H1 (cell line): ENCODE results near the gene OSCP1. TPM values are rescaled to one million over a fixed set of nuclear protein-coding genes. Genes with fewer than 3 reads are reported as not detected.

ENCODE experiments used
- CTCF ChIA-PET: fragments of 300-600 bp; sonication (Branson Sonifier 250); formaldehyde crosslinking; loops from one replicate; lab custom pipeline; 2021; ENCODE audit not compliant: partially characterized antibody; lab: Charles Lee
- POLR2A ChIA-PET: fragments of 300-600 bp; sonication (Branson Sonifier 250); formaldehyde crosslinking; loops from one replicate; lab custom pipeline; 2021; ENCODE audit warnings: inconsistent platforms; ENCODE audit not compliant: partially characterized antibody; lab: Charles Lee
- DNase-seq, 2 experiments: peaks; one replicate each; pipeline versions ENCODE4 v3.0.0 to v3.0.0-alpha.2; 2010 to 2022; ENCODE audit warnings: low spot score in 2 of 2, low read depth in 1 of 2, mixed read lengths in 1 of 2
- FAIRE-seq: peaks from 2 replicates; lab custom pipeline; 2011; peaks lifted over from hg19 to GRCh38; lab: Jason Lieb, UNC
- H2AFZ ChIP-seq: 2 replicates; pipeline ENCODE4 v1.8.1; 2012; ENCODE audit warnings: low read length, inconsistent platforms
- H2AK5ac ChIP-seq: 2 replicates; pipeline ENCODE4 v1.6.1; 2013; ENCODE audit warnings: low read depth, low read length
- H2BK120ac ChIP-seq: replicated peaks from 2 replicates; pipeline ENCODE3; 2013; ENCODE audit warnings: low read depth, low read length, inconsistent platforms
- H2BK12ac ChIP-seq: 2 replicates; pipeline ENCODE4 v1.6.1; 2013; ENCODE audit warnings: low read depth, low read length
- H2BK15ac ChIP-seq: 2 replicates; pipeline ENCODE4 v1.6.1; 2013; ENCODE audit warnings: low read length
- H2BK20ac ChIP-seq: 2 replicates; pipeline ENCODE4 v1.6.1; 2013; ENCODE audit warnings: low read length
- H2BK5ac ChIP-seq: 2 replicates; pipeline ENCODE4 v1.6.1; 2013; ENCODE audit warnings: low read depth, low read length
- H3K14ac ChIP-seq: 2 replicates; pipeline ENCODE4 v1.6.1; 2013; ENCODE audit warnings: inconsistent platforms; ENCODE audit not compliant: insufficient read length
- H3K18ac ChIP-seq: 2 replicates; pipeline ENCODE4 v1.6.1; 2013; ENCODE audit warnings: low read length; ENCODE audit errors: extremely low read depth
- H3K23ac ChIP-seq: 2 replicates; pipeline ENCODE4 v1.6.1; 2013; ENCODE audit warnings: inconsistent platforms; ENCODE audit not compliant: insufficient read length
- H3K23me2 ChIP-seq: 2 replicates; pipeline ENCODE4 v1.6.1; 2013; ENCODE audit warnings: low read depth, low read length
- H3K27ac ChIP-seq: 2 replicates; pipeline ENCODE4 v1.6.1; 2011; ENCODE audit warnings: low read depth, low read length, inconsistent platforms
- H3K27me3 ChIP-seq, 4 experiments: replicated peaks in 1 of 4; 1 replicate in 1 of 4; 2 replicates in 3 of 4; pipeline versions ENCODE4 v1.6.1 to v1.8.1; 2011 to 2013; ENCODE audit warnings: low read length in 3 of 4, mild to moderate bottlenecking in 3 of 4, inconsistent platforms in 2 of 4, mixed read lengths in 2 of 4, moderate library complexity in 1 of 4; ENCODE audit not compliant: control insufficient read depth in 3 of 4, insufficient read depth in 3 of 4; ENCODE audit errors: extremely low read depth in 1 of 4
- H3K36me3 ChIP-seq, 4 experiments: 2 replicates each; pipeline versions ENCODE4 v1.6.1 to v1.8.1; 2011 to 2013; ENCODE audit warnings: mild to moderate bottlenecking in 4 of 4, low read length in 3 of 4, moderate library complexity in 2 of 4, control low read depth in 1 of 4, inconsistent platforms in 1 of 4; ENCODE audit not compliant: insufficient read depth in 4 of 4, control insufficient read depth in 2 of 4
- H3K4ac ChIP-seq: replicated peaks from 2 replicates; pipeline ENCODE3; 2013; ENCODE audit warnings: low read length, low read depth, mixed read lengths, inconsistent platforms; ENCODE audit not compliant: insufficient read length
- H3K4me1 ChIP-seq, 4 experiments: replicated peaks in 1 of 4; 1 replicate in 1 of 4; 2 replicates in 3 of 4; pipeline versions ENCODE4 v1.6.1 to v1.8.1; 2011 to 2013; ENCODE audit warnings: low read length in 3 of 4, inconsistent platforms in 2 of 4, mixed read lengths in 1 of 4; ENCODE audit not compliant: insufficient read depth in 4 of 4, control insufficient read depth in 3 of 4
- H3K4me2 ChIP-seq, 2 experiments: 2 replicates each; pipeline versions ENCODE4 v1.6.1 to v1.8.1; 2011 to 2013; ENCODE audit warnings: low read depth in 2 of 2, low read length in 2 of 2, control low read depth in 1 of 2, inconsistent platforms in 1 of 2, mild to moderate bottlenecking in 1 of 2; ENCODE audit not compliant: insufficient read depth in 1 of 2
- H3K4me3 ChIP-seq, 4 experiments: fragments of 200-600, 300-600 bp in 1 of 4; sonication (generic), shearing (Covaris generic), sonication (Bioruptor Twin) in 1 of 4; 2 replicates each; pipeline versions ENCODE4 v1.5.1 to v1.8.1; 2011 to 2016; ENCODE audit warnings: low read length in 4 of 4, low read depth in 3 of 4, control low read depth in 2 of 4, inconsistent platforms in 2 of 4, mild to moderate bottlenecking in 2 of 4, mixed read lengths in 1 of 4, moderate library complexity in 1 of 4; ENCODE audit not compliant: insufficient read depth in 2 of 4; ENCODE audit errors: extremely low read depth in 1 of 4
- H3K56ac ChIP-seq: replicated peaks from 2 replicates; pipeline ENCODE3; 2013; ENCODE audit warnings: low read depth, mild to moderate bottlenecking, mixed read lengths, low read length, inconsistent platforms; ENCODE audit not compliant: insufficient read length
- H3K79me1 ChIP-seq: 2 replicates; pipeline ENCODE4 v1.6.1; 2013; ENCODE audit warnings: low read depth, low read length, control low read depth
- H3K79me2 ChIP-seq, 2 experiments: 2 replicates each; pipeline versions ENCODE4 v1.6.1 to v1.8.1; 2012 to 2013; ENCODE audit warnings: low read length in 2 of 2, mild to moderate bottlenecking in 2 of 2, inconsistent platforms in 1 of 2; ENCODE audit not compliant: insufficient read depth in 2 of 2, control insufficient read depth in 1 of 2
- H3K9ac ChIP-seq, 4 experiments: replicated peaks in 1 of 4; 1 replicate in 1 of 4; 2 replicates in 3 of 4; pipeline versions ENCODE4 v1.6.1 to v1.8.1; 2011 to 2013; ENCODE audit warnings: low read depth in 3 of 4, low read length in 3 of 4, control low read depth in 2 of 4, mild to moderate bottlenecking in 2 of 4, moderate library complexity in 2 of 4, inconsistent platforms in 1 of 4; ENCODE audit errors: extremely low read depth in 1 of 4
- H3K9me3 ChIP-seq, 2 experiments: 2 replicates each; pipeline versions ENCODE4 v1.6.1 to v1.8.1; 2012 to 2013; ENCODE audit warnings: mild to moderate bottlenecking in 2 of 2, moderate library complexity in 2 of 2, control low read depth in 1 of 2, inconsistent platforms in 1 of 2, low read depth in 1 of 2, low read length in 1 of 2, mixed read lengths in 1 of 2; ENCODE audit not compliant: insufficient read depth in 2 of 2
- H4K20me1 ChIP-seq, 2 experiments: replicated peaks in 1 of 2; 2 replicates each; pipeline versions ENCODE3 to v1.8.1; 2011 to 2013; ENCODE audit warnings: inconsistent platforms in 2 of 2, low read length in 2 of 2, mild to moderate bottlenecking in 1 of 2; ENCODE audit not compliant: insufficient read depth in 2 of 2, control insufficient read depth in 1 of 2
- H4K5ac ChIP-seq: 2 replicates; pipeline ENCODE4 v1.6.1; 2013; ENCODE audit warnings: low read length, low read depth, mixed read lengths, inconsistent platforms; ENCODE audit not compliant: insufficient read length
- H4K8ac ChIP-seq: 2 replicates; pipeline ENCODE4 v1.8.0; 2013; ENCODE audit warnings: mild to moderate bottlenecking, moderate library complexity, low read length, inconsistent platforms; ENCODE audit not compliant: insufficient read depth; ENCODE audit errors: extremely low read depth
- H4K91ac ChIP-seq: replicated peaks from 2 replicates; pipeline ENCODE3; 2013; ENCODE audit warnings: low read length, mixed read lengths, inconsistent platforms; ENCODE audit not compliant: insufficient read length
- ASH2L ChIP-seq: fragments of 200-600, 300-600 bp; sonication (generic); IDR thresholded peaks from one replicate; pipeline ENCODE4 v1.7.1; 2017; ENCODE audit warnings: low read length
- BCL11A ChIP-seq, 2 experiments: IDR thresholded peaks; one replicate each; pipeline ENCODE4 v1.6.1; 2011; ENCODE audit warnings: low read depth in 2 of 2, low read length in 2 of 2, mild to moderate bottlenecking in 2 of 2
- BRCA1 ChIP-seq: IDR thresholded peaks from 2 replicates; pipeline ENCODE4 v1.6.1; 2012; ENCODE audit warnings: low read depth, low read length, improper control_type of control experiment
- CREB1 ChIP-seq: IDR thresholded peaks from 2 replicates; pipeline ENCODE4 v1.6.1; 2012; ENCODE audit warnings: inconsistent platforms
- CTCF ChIP-seq, 3 experiments: IDR thresholded peaks; 1 replicate in 2 of 3; 2 replicates in 1 of 3; pipeline versions ENCODE4 v1.5.1 to v1.6.1; 2011; ENCODE audit warnings: low read length in 3 of 3, mild to moderate bottlenecking in 3 of 3, inconsistent platforms in 2 of 3, low read depth in 1 of 3, moderate library complexity in 1 of 3; ENCODE audit not compliant: insufficient read depth in 1 of 3; ENCODE audit errors: control extremely low read depth in 1 of 3
- MAX ChIP-seq: IDR thresholded peaks from 2 replicates; pipeline ENCODE4 v1.6.1; 2012; ENCODE audit warnings: inconsistent platforms
- SIX5 ChIP-seq: IDR thresholded peaks from 2 replicates; pipeline ENCODE4 v1.6.1; 2011; ENCODE audit warnings: mild to moderate bottlenecking, low read depth, low read length
- SRF ChIP-seq: IDR thresholded peaks from 2 replicates; pipeline ENCODE4 v1.6.1; 2011; ENCODE audit warnings: mild to moderate bottlenecking, low read depth, low read length, moderate library complexity
- WGBS, 2 experiments: shearing (Covaris generic) in 1 of 2; methylation state at CpG; one replicate each; pipeline versions ENCODE4 v1.1.6 to v1.1.7; 2013 to 2015; ENCODE audit warnings: low lambda C conversion rate in 2 of 2, mixed read lengths in 2 of 2, inconsistent platforms in 1 of 2, low coverage in 1 of 2, missing lambda C conversion rate in 1 of 2; ENCODE audit not compliant: insufficient replicate concordance in 2 of 2, insufficient coverage in 1 of 2, insufficient read length in 1 of 2; ENCODE audit errors: extremely low coverage in 1 of 2, missing lambda C conversion rate in 1 of 2; 5-methylcytosine and 5-hydroxymethylcytosine counted together
- polyA plus RNA-seq, 7 experiments: library from polyadenylated mRNA; depleted of rRNA in 3 of 7; stranded (reverse) in 5 of 7; unstranded in 2 of 7; fragments of >200 nt in 5 of 7; fragments of 200-250 nt in 2 of 7; gene quantifications; 1 replicate in 5 of 7; 2 replicates in 1 of 7; 4 replicates in 1 of 7; pipeline versions ENCODE4 v1.2.1 to v1.2.3, GENCODE V29; 2011 to 2013; ENCODE audit warnings: missing spikeins in 2 of 7, mixed read lengths in 2 of 7
- total RNA-seq: library from RNA; stranded (reverse); fragmentation: NEBNext Ultra II Directional; extraction: Animal tissue kit (Norgen Biotek cat#: 25700); gene quantifications from 2 replicates; pipeline ENCODE4 v1.2.1, GENCODE V29; 2021

OSCP1 gene
- total and polyA plus RNA-seq, 2 of the 8 experiments (the other 6 are each of a cell fraction or from before 2014, with no cell fraction given): 1.8 to 3.3 TPM

- H3K23ac ChIP-seq: no peak overlapping the region
- ChIA-PET POLR2A (interaction anchor here (0.6 to 3.6 kb wide), 34 partner anchors 19 to 1149 kb away, joined by 3 to 40 read pairs (median 5); partner anchors contain the start of genes EVA1B, MRPS15, SH3D21 and THRAP3), CTCF (interaction anchor here (0.5 to 3.9 kb wide), 12 partner anchors 10 to 1478 kb away, joined by 3 to 40 read pairs (median 4); partner anchors contain the start of gene LSM10)
- peak overlapping the region; percentile 94 for H3K27ac ChIP-seq
- 10% methylated on average over 14 of the region's 14 CpGs; no CpG with 5 or more reads in 1 of the 2 experiments for WGBS, 2 experiments
- H3K9me3 ChIP-seq: no peaks in the 10 kb centered on the region
- H3K4me2 ChIP-seq: peak overlapping the region; percentile 83 to 87
- H3K56ac ChIP-seq: peak overlapping the region; percentile 83
- peaks cover 6 to 17% (median 10%) of the 10 kb centered on the region in 4 experiments; a peak in 6 of 7 replicates for H3K4me1 ChIP-seq
- peak overlapping the region; percentile 22; the same call in 1 of the 2 replicates for H2BK20ac ChIP-seq
- H3K36me3 ChIP-seq: peaks cover 0 to 6% (median 5%) of the 10 kb centered on the region in 4 experiments; a peak in 5 of 8 replicates
- H3K27me3 ChIP-seq: no peaks in the 10 kb centered on the region
- H4K8ac ChIP-seq: peak overlapping the region; percentile 89; the same call in 1 of the 2 replicates
- H2BK15ac ChIP-seq: peak overlapping the region; percentile 49; the same call in 1 of the 2 replicates
- H4K20me1 ChIP-seq: peaks cover 2 to 12% of the 10 kb centered on the region in 2 experiments
- no peak overlapping the region for H2AFZ ChIP-seq
- 0 out of 2 replicates have a peak, but pooled peaks cover under 1% of the 10 kb centered on the region for H3K79me1 ChIP-seq
- H2AK5ac ChIP-seq: peak overlapping the region; percentile 95
- peak overlapping the region; percentile 44 for H3K4ac ChIP-seq
- H2BK120ac ChIP-seq: peak overlapping the region; percentile 56
- DNase-seq (peak; percentile 79 to 81), FAIRE-seq (peak; percentile 77)
- H2BK12ac ChIP-seq: peak overlapping the region; percentile 99
- peak overlapping the region; percentile 97 for H2BK5ac ChIP-seq
- peak overlapping the region; percentile 55 to 80 (median 70) for H3K4me3 ChIP-seq
- H3K18ac ChIP-seq: peak overlapping the region; percentile 92
- H4K5ac ChIP-seq: peak overlapping the region; percentile 74
- H4K91ac ChIP-seq: peak overlapping the region; percentile 87
- H3K14ac ChIP-seq: no peak overlapping the region
- H3K23me2 ChIP-seq: peaks cover 9% of the 10 kb centered on the region; the same call in 1 of the 2 replicates
- H3K79me2 ChIP-seq: peaks cover 6 to 34% of the 10 kb centered on the region in 2 experiments
- H3K9ac ChIP-seq: peak overlapping the region; percentile 85 to 95 (median 88)
- no peak for TF ChIP-seq SRF
- no peak for TF ChIP-seq CTCF (IDR thresholded peaks at IDR 0.05; ENCODE audit: control extremely low read depth in 1 of 3, insufficient read depth in 1 of 3, low read depth in 1 of 3, low read length in 3 of 3)
- 0 out of 2 replicates have a peak, but pooled peaks have one; percentile 41 for TF ChIP-seq CREB1
- no peak for TF ChIP-seq BRCA1
- TF ChIP-seq ASH2L: no peak
- no peak for TF ChIP-seq SIX5
- TF ChIP-seq BCL11A (IDR thresholded peaks at IDR 0.05; ENCODE audit: low read depth in 2 of 2, low read length in 2 of 2): no peak
- TF ChIP-seq MAX: peak; percentile 49
Observed at GRCh38 chr1:36386265-36387140, 63.7 kb downstream of the OSCP1 start.
